Left colon (tissue), 2 donors: ENCODE data around the gene KATNB1. TPM values are rescaled to one million over a fixed set of nuclear protein-coding genes. Genes with fewer than 3 reads are reported as not detected.

Source experiments
- ATAC-seq: fragments of 200-7000 bp; cut with Tn5 transposase; one replicate; pipeline ENCODE4 v1.9.1; 2020; ENCODE audit warnings: mild to moderate bottlenecking, moderate library complexity
- DNase-seq, 2 donors: peaks; one replicate each; pipeline ENCODE4 v3.0.0-alpha.2; 2020
- intact Hi-C, 2 donors: fragments of 100-400 bp; cut with DNase I in 1 of 2; cut with micrococcal nuclease in 1 of 2; formaldehyde crosslinking; loops; one replicate each; pipeline versions ENCODE4 v1.11.2 to v1.14.0; 2022; cut with DNase I, micrococcal nuclease
- total RNA-seq, 2 donors: library from RNA; stranded (reverse); fragmentation: NEBNext Ultra II Directional; extraction: Animal tissue kit (Norgen Biotek cat#: 25700); gene quantifications; one replicate each; pipeline ENCODE4 v1.2.1, GENCODE V29; 2021
- donor health status: DM: no; HTN: no; CAD: no.
- donor health status: DM: yes; HTN: yes; CAD: no.

Gene KATNB1
- total RNA-seq, 2 donors from 2014 or later, result 17.2 to 18.1 TPM

- no peak for ATAC-seq
- intact Hi-C loops, result loop anchor here in 1 of 2 donors (5.0 to 10.0 kb wide), 2 partner anchors 103 to 235 kb away; no protein-coding TSS in a partner anchor
- no peak for DNase-seq
These were observed 24.2 kb downstream of the KATNB1 start for GRCh38 chr16:57759541-57760356.

GRCh38 chr16:57760357-57761160 lies 25.0 kb downstream of the KATNB1 start:
- intact Hi-C loops, result no loop called here
- no peak for ATAC-seq
- no peak for DNase-seq

- no peak for DNase-seq
These were observed 25.7 kb downstream of the KATNB1 start for GRCh38 chr16:57761301-57761700.

DNA sequence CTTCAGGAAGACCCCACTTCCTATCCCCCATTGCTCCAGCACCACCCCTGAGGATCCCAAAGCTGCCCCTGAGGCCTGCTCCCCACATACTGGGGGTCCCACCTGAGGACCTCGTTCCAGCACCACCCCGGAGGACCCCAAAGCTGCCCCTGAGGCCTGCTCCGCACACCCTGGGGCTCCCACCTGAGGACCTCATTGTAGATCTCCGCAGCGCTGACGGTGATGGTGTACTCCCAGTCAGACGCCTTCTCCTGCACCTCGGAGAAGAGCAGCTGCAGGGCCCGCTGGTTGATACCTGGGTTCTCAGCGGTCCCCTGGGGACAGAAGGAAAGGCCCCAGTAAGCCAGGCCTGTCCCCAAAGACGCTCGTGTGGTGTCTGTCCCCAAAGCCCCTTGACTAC lies 26.4 kb downstream of the KATNB1 start:
- intact Hi-C loops, result no loop called here
- no peak for DNase-seq
- ATAC-seq, result no peak

More at GRCh38 chr16:57761301-57761700, 25.7 kb downstream of the KATNB1 start:
- ATAC-seq, result no peak
- intact Hi-C loops, result no loop called here

- intact Hi-C loops, result no loop called here
- ATAC-seq, result no peak
- no peak for DNase-seq
These were observed 26.9 kb downstream of the KATNB1 start for GRCh38 chr16:57762365-57763040.

- DNase-seq (no peak), ATAC-seq (no peak)
- intact Hi-C loops, result no loop called here
These were observed 27.9 kb downstream of the KATNB1 start for GRCh38 chr16:57763285-57764005.

DNA sequence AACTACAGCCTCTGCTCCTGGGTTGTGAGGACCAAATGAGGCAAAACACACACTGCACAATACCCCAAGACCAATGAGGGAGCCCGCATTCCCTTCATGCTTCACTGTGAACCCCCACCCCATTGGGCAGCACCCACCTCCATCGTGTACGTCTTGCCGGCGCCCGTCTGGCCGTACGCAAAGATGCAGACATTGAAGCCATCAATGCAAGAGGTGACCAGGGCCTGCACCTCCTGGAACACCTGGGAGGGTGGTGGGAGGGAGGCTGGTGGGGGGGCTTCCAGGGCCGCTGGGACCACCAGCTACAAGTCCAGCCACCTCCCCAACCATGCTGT lies 28.4 kb downstream of the KATNB1 start:
- DNase-seq (no peak), ATAC-seq (no peak)
- intact Hi-C loops, result no loop called here

DNA sequence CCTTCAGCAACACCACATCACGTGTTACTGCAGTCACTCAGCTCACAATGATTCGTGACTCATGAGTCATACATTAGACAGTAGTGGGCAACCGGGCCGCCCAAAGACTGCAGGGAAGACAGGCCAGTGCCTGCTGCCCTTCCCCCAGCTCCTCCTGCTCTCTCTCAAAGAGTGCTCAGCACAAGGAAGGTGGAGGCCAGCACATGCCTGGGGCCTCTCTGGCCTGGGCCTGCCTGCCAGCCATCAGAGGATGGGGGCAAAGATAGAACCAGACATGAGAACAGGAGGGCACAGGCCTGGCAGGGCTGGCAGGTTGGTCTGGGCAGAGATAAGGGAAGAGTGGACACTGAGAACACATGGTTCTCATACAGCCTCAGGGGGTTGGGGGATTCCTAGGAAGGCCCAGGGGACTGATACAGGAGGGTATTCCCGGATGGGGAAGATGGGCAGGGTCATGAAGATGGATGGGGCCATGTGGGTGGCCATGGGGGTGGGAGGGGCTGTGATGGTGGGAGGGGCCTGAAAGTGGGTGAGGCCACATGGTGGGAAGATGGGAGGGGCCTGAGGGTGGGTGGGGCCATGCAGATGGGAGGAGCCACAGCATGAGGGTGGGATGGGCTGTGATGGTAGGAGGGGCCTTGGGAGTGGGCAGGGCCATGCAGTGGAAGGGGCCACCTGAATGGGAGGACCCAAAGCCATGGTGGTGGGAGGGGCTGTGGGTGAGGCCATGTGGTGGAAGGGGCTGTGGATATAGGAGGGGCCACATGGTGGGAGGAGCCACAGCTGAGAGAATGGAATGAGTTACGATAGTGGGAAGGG lies 29.0 kb downstream of the KATNB1 start:
- intact Hi-C loops, result no loop called here
- ATAC-seq (no peak), DNase-seq (no peak)

DNA sequence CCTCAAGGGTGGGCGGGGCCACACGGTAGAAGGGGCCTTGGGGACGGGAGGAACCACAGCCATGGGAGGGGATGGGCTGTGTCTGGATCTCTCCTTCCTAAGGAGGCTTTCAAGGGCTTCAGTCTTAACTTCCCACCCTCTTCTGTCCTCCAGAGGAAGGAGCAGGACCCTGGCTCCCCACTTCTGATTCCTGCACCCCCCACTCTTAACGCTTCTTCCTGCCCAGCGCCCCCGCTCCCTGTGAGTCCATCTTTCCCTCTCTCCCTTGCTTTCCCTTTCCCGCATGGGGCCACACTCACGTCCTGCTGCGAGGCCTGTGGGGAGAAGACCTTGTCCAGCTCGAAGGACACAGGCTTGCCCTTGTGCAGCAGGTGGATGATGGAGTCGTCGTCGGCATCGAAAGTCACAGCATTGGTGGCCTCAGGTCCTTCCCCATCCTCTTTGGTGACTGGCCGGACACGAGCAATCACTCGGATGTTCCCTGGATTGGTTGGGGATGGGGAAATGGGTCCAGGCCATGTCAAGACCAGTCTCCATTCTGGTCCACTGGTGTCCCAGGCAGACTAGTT lies 29.7 kb downstream of the KATNB1 start:
- ATAC-seq, result no peak
- intact Hi-C loops, result no loop called here
- DNase-seq, result no peak

DNA sequence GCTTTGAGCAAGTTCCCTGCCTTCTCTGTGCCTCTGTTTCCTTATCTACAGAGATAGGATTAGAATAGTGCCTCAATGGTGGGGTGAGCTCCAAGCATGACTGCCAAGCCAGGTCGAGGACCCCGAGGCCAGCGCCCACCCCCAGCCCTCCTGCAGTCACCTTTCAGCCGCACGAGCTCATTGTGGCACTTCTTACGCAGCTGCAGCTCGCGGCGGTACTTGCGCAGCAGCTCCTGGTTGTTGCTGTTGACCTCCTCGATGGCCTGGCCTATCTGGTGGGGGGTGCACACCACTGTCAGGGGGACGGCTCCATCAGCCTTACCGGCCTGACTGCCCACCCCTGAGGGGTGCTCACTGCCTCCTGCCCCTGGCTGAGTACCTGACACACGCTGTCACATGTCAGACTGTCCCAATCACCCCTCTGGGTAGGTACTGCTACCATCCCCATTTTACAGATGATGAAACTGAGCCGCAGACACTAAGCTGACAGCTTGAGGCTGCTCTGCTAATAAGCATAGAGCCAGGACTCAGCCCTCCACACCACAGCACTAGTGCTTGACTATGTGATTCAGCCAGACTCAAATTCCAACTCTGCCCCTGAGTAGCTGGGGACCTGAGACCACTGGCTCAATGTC lies 31.3 kb downstream of the KATNB1 start:
- DNase-seq (no peak), ATAC-seq (no peak)
- intact Hi-C loops, result no loop called here

GRCh38 chr16:57769541-57770145 lies 34.1 kb downstream of the KATNB1 start:
- intact Hi-C loops, result no loop called here
- no peak for ATAC-seq

DNA sequence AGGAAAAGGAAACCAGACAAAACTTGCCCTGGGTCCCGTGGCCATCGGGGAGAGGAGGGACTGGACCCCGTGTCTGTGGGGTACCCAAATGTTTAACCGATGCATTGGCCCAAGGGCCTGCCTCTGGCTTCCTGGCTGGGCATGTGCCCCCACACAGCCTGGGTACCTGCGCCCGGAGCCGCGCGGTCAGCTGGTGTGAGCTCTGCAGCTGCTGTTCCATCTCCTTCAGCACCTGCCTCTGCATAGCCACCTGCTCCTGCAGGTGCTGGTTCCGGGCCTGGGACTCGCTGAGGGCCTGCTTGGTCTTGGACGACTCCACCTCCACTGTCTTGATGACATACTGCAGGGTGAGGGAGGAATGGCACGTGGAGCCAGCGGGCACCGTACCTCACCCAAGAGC lies 34.8 kb downstream of the KATNB1 start:
- intact Hi-C loops, result no loop called here
- ATAC-seq, result no peak
- no peak for DNase-seq

More at GRCh38 chr16:57769541-57770145, 34.1 kb downstream of the KATNB1 start:
- DNase-seq, result no peak

DNA sequence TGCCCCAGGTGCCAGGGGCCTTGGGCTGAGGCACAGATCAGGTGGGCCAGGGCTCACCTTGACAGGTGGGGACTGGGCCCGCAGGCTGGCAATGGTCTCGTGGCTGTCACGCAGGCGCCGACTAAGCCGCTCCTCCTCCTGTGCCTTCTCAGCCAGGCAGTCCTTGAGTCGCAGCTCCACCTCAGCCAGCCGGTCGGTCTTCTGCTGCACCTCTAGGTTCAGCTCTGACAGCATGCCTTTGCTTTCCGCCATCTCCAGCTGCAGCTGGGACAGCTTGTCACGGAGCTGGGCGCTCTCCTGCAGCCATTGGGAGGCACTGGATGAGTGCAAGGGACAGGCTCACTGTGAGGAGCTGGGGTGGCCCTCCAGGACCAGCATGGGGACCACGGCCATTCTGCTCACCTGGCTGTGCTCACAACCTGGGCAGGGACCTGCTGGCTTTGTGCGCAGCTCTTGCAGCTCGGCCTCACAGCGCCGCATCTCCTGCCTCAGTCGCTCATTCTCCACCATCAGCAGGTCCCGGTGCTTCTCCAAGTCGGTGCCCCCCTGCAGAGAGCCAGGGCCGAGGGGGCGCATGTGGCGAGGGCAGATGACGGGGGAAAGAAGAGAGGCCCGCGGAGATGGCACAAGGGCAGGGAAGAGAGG lies 35.7 kb downstream of the KATNB1 start:
- no peak for ATAC-seq
- intact Hi-C loops, result no loop called here

DNA sequence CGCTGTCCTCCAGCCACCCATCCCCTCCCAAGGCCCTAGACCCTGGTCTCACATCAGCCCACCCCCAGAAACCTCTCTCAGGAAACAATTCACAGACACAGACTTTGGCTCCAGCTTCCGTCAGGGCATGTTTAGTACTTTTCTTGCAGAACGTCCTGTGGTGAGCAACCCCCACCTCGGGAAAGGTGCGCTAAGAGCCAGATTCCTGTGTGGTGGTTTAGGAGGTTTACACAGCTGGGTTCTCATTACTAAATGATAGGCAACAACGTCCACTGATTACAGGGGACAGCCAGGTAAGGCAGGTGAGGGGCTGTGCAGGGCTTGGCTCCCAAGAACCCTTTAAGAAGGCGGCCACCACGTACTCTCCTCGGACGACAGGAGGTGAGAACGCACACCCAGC lies 37.4 kb downstream of the KATNB1 start:
- intact Hi-C loops, result no loop called here
- no peak for ATAC-seq

More for the DNA sequence above, 35.7 kb downstream of the KATNB1 start:
- DNase-seq, result no peak

GRCh38 chr16:57773655-57774295 lies 38.2 kb downstream of the KATNB1 start:
- DNase-seq, result no peak
- intact Hi-C loops, result no loop called here
- no peak for ATAC-seq

More for the DNA sequence above, 37.4 kb downstream of the KATNB1 start:
- no peak for DNase-seq

- ATAC-seq (no peak), DNase-seq (no peak)
- intact Hi-C loops, result no loop called here
These were observed 39.2 kb downstream of the KATNB1 start for GRCh38 chr16:57774705-57775285.
